H9 (cell line): ENCODE results near the gene TMEM150B. TPM values are rescaled to one million over a fixed set of nuclear protein-coding genes. Genes with fewer than 3 reads are reported as not detected.

Experiments
- DNase-seq: peaks from one replicate; pipeline ENCODE4 v3.0.0-alpha.2; 2017
- H2AFZ ChIP-seq: one replicate; pipeline ENCODE4 v1.6.1; 2013; ENCODE audit warnings: mild to moderate bottlenecking, low read length, control low read depth, moderate library complexity
- H2AK5ac ChIP-seq: 2 replicates; pipeline ENCODE4 v1.6.1; 2013; ENCODE audit warnings: low read length, control low read depth, mixed read lengths; ENCODE audit not compliant: insufficient read length
- H2BK120ac ChIP-seq: one replicate; pipeline ENCODE4 v1.6.1; 2013; ENCODE audit warnings: low read depth, mild to moderate bottlenecking, low read length, control low read depth, inconsistent platforms; ENCODE audit not compliant: poor library complexity, severe bottlenecking
- H2BK12ac ChIP-seq: 2 replicates; pipeline ENCODE4 v1.6.1; 2013; ENCODE audit warnings: low read length, control low read depth, mixed read lengths, low read depth; ENCODE audit not compliant: insufficient read length
- H2BK15ac ChIP-seq: 2 replicates; pipeline ENCODE4 v1.6.1; 2013; ENCODE audit warnings: low read depth, low read length, control low read depth
- H2BK20ac ChIP-seq: one replicate; pipeline ENCODE4 v1.6.1; 2013; ENCODE audit warnings: low read depth, mild to moderate bottlenecking, low read length, control low read depth, inconsistent platforms; ENCODE audit not compliant: poor library complexity, severe bottlenecking
- H2BK5ac ChIP-seq: 2 replicates; pipeline ENCODE4 v1.6.1; 2013; ENCODE audit warnings: low read length, control low read depth, mixed read lengths; ENCODE audit not compliant: insufficient read length
- H3K14ac ChIP-seq: 2 replicates; pipeline ENCODE4 v1.6.1; 2013; ENCODE audit warnings: low read length, control low read depth; ENCODE audit not compliant: insufficient read depth
- H3K18ac ChIP-seq: 2 replicates; pipeline ENCODE4 v1.6.1; 2013; ENCODE audit warnings: low read depth, mild to moderate bottlenecking, mixed read lengths, low read length, control low read depth; ENCODE audit not compliant: insufficient read length
- H3K23ac ChIP-seq: 2 replicates; pipeline ENCODE4 v1.6.1; 2013; ENCODE audit warnings: low read length, control low read depth, mixed read lengths, low read depth; ENCODE audit not compliant: insufficient read length
- H3K23me2 ChIP-seq: 2 replicates; pipeline ENCODE4 v1.6.1; 2013; ENCODE audit warnings: low read depth, mild to moderate bottlenecking, mixed read lengths, low read length, control low read depth; ENCODE audit not compliant: insufficient read length, poor library complexity, severe bottlenecking
- H3K27ac ChIP-seq: 2 replicates; pipeline ENCODE4 v1.5.1; 2013; ENCODE audit warnings: low read length, control low read depth, mixed read lengths, low read depth; ENCODE audit not compliant: insufficient read length
- H3K27me3 ChIP-seq: 2 replicates; pipeline ENCODE4 v1.6.1; 2013; ENCODE audit warnings: low read length, control low read depth, inconsistent platforms; ENCODE audit not compliant: insufficient read depth
- H3K4ac ChIP-seq: 2 replicates; pipeline ENCODE4 v1.6.1; 2013; ENCODE audit warnings: low read depth, mild to moderate bottlenecking, control low read depth, inconsistent platforms, low read length, moderate library complexity
- H3K4me1 ChIP-seq: 2 replicates; pipeline ENCODE4 v1.6.1; 2013; ENCODE audit warnings: low read length, control low read depth, inconsistent platforms; ENCODE audit not compliant: insufficient read depth
- H3K4me2 ChIP-seq: 2 replicates; pipeline ENCODE4 v1.6.1; 2013; ENCODE audit warnings: low read length, control low read depth, mixed read lengths; ENCODE audit not compliant: insufficient read length, insufficient read depth
- H3K56ac ChIP-seq: 2 replicates; pipeline ENCODE4 v1.6.1; 2013; ENCODE audit warnings: low read depth, mild to moderate bottlenecking, mixed read lengths, low read length, control low read depth; ENCODE audit not compliant: insufficient read length
- H3K79me1 ChIP-seq: 2 replicates; pipeline ENCODE4 v1.6.1; 2013; ENCODE audit warnings: low read depth, mild to moderate bottlenecking, moderate library complexity, low read length, control low read depth, inconsistent platforms; ENCODE audit not compliant: insufficient read depth, poor library complexity, severe bottlenecking
- H3K79me2 ChIP-seq: 2 replicates; pipeline ENCODE4 v1.6.1; 2013; ENCODE audit warnings: low read length, control low read depth, inconsistent platforms; ENCODE audit not compliant: insufficient read depth
- H3K9ac ChIP-seq: 2 replicates; pipeline ENCODE4 v1.6.1; 2013; ENCODE audit warnings: low read length, control low read depth, mixed read lengths; ENCODE audit not compliant: insufficient read length; ENCODE audit errors: extremely low read depth
- H3K9me3 ChIP-seq: one replicate; pipeline ENCODE4 v1.6.1; 2013; ENCODE audit warnings: low read depth, low read length, inconsistent platforms; ENCODE audit not compliant: control insufficient read depth
- H3T11ph ChIP-seq: one replicate; pipeline ENCODE4 v1.6.1; 2013; ENCODE audit warnings: mild to moderate bottlenecking, low read length, control low read depth, inconsistent platforms
- H4K20me1 ChIP-seq: one replicate; pipeline ENCODE4 v1.6.1; 2013; ENCODE audit not compliant: control insufficient read depth, insufficient read length, insufficient read depth
- H4K5ac ChIP-seq: 2 replicates; pipeline ENCODE4 v1.6.1; 2013; ENCODE audit warnings: low read depth, mild to moderate bottlenecking, mixed read lengths, low read length, control low read depth; ENCODE audit not compliant: insufficient read length
- H4K8ac ChIP-seq: replicated peaks from 2 replicates; pipeline ENCODE4 v1.6.1; 2013; ENCODE audit warnings: low read length, control low read depth, mixed read lengths, low read depth; ENCODE audit not compliant: insufficient read length
- H4K91ac ChIP-seq: 2 replicates; pipeline ENCODE4 v1.6.1; 2013; ENCODE audit warnings: low read depth, mild to moderate bottlenecking, moderate library complexity, mixed read lengths, low read length, control low read depth; ENCODE audit not compliant: insufficient read length
- H3K27ac Mint-ChIP-seq, 3 experiments: 2 replicates in 2 of 3; 3 replicates in 1 of 3; pipeline ENCODE4 v1.8.0; 2020 to 2021; ENCODE audit warnings: mixed read lengths in 3 of 3, mild to moderate bottlenecking in 1 of 3, moderate library complexity in 1 of 3
- H3K27me3 Mint-ChIP-seq: 2 replicates; pipeline ENCODE4 v1.8.0; 2021; ENCODE audit warnings: low read depth, mild to moderate bottlenecking, moderate library complexity, mixed read lengths
- H3K36me3 Mint-ChIP-seq, 3 experiments: 2 replicates in 2 of 3; 3 replicates in 1 of 3; pipeline ENCODE4 v1.8.0; 2020 to 2021; ENCODE audit warnings: low read depth in 3 of 3, mixed read lengths in 3 of 3; ENCODE audit not compliant: insufficient read depth in 1 of 3
- H3K4me1 Mint-ChIP-seq, 2 experiments: 2 replicates each; pipeline ENCODE4 v1.8.0; 2020; ENCODE audit warnings: mixed read lengths in 2 of 2
- H3K4me3 Mint-ChIP-seq, 2 experiments: 2 replicates in 1 of 2; 3 replicates in 1 of 2; pipeline ENCODE4 v1.8.0; 2020 to 2021; ENCODE audit warnings: mild to moderate bottlenecking in 2 of 2, mixed read lengths in 2 of 2, moderate library complexity in 1 of 2
- H3K9me3 Mint-ChIP-seq, 2 experiments: 2 replicates in 1 of 2; 3 replicates in 1 of 2; pipeline ENCODE4 v1.8.0; 2020; ENCODE audit warnings: mild to moderate bottlenecking in 2 of 2, mixed read lengths in 2 of 2, moderate library complexity in 1 of 2
- CTCF ChIP-seq: fragments of 200-600 bp; sonication (generic); conservative IDR thresholded peaks from 3 replicates; pipeline ENCODE4 v1.8.0; 2021; ENCODE audit warnings: antibody characterized with exemption, mild to moderate bottlenecking
- WGBS: extraction: QIAGEN DNeasy Blood & Tissue Kit; methylation state at CpG from one replicate; pipeline ENCODE4 v1.1.7; 2013; ENCODE audit warnings: missing lambda C conversion rate, low lambda C conversion rate, mixed read lengths; ENCODE audit not compliant: insufficient read length; ENCODE audit errors: extremely low coverage; 5-methylcytosine and 5-hydroxymethylcytosine counted together
- total RNA-seq: library from RNA; stranded (reverse); gene quantifications from 2 replicates; pipeline ENCODE4 v1.2.1, GENCODE V29; 2021

TMEM150B gene
- total RNA-seq, 1 experiment from 2014 or later: 0.63 TPM

- H2AK5ac ChIP-seq: no peak overlapping the region
- no peak for TF ChIP-seq CTCF
- no peak overlapping the region for H2BK12ac ChIP-seq
- H3K79me1 ChIP-seq: no peaks in the 10 kb centered on the region
- H3K4ac ChIP-seq: no peak overlapping the region
- DNase-seq: no peak
- Mint-ChIP-seq H3K4me1 (peaks cover 48 to 68% of the 10 kb centered on the region in 2 experiments), H3K9me3 (no peaks in the 10 kb centered on the region; a peak in 1 of 5 replicates), H3K27me3 (peaks cover 15% of the 10 kb centered on the region), H3K36me3 (peaks cover 23 to 59% (median 49%) of the 10 kb centered on the region in 3 experiments; a peak in 6 of 7 replicates), H3K27ac (no peak overlapping the region), H3K4me3 (no peak overlapping the region)
- no peak overlapping the region for H2BK120ac ChIP-seq
- no peak overlapping the region; the same call in 1 of the 2 replicates for H3K14ac ChIP-seq
- peaks cover 2% of the 10 kb centered on the region; the same call in 1 of the 2 replicates for H3K4me1 ChIP-seq
- H4K5ac ChIP-seq: no peak overlapping the region
- H3K18ac ChIP-seq: no peak overlapping the region
- H3K79me2 ChIP-seq: no peaks in the 10 kb centered on the region
- no peak overlapping the region for H3K9ac ChIP-seq
- no peak overlapping the region for H3T11ph ChIP-seq
- H2BK5ac ChIP-seq: no peak overlapping the region
- H4K20me1 ChIP-seq: no peaks in the 10 kb centered on the region
- no peak overlapping the region for H2BK20ac ChIP-seq
- H3K27ac ChIP-seq: no peak overlapping the region
- WGBS: no CpG with 5 or more reads among the region's 41 CpGs
- no peak overlapping the region for H2BK15ac ChIP-seq
- H3K4me2 ChIP-seq: no peak overlapping the region
- no peak overlapping the region for H3K23ac ChIP-seq
- H3K9me3 ChIP-seq: no peaks in the 10 kb centered on the region
- no peaks in the 10 kb centered on the region; the same call in 1 of the 2 replicates for H3K27me3 ChIP-seq
- no peak overlapping the region for H3K56ac ChIP-seq
- no peak overlapping the region for H2AFZ ChIP-seq
- H3K23me2 ChIP-seq: peaks cover 3% of the 10 kb centered on the region
- no peak overlapping the region for H4K8ac ChIP-seq
- no peak overlapping the region for H4K91ac ChIP-seq
These were observed 21.7 kb upstream of the TMEM150B start for GRCh38 chr19:55346725-55347441.
